ENCODE data around the gene MTHFD1L. TPM values are rescaled to one million over a fixed set of nuclear protein-coding genes. Genes with fewer than 3 reads are reported as not detected.

Gene MTHFD1L
- total RNA-seq, 3 donors from 2014 or later (not counting 1 experiment from before 2014, with no cell fraction given) = 3.8 to 4.5 (median 4.3) TPM

DNA sequence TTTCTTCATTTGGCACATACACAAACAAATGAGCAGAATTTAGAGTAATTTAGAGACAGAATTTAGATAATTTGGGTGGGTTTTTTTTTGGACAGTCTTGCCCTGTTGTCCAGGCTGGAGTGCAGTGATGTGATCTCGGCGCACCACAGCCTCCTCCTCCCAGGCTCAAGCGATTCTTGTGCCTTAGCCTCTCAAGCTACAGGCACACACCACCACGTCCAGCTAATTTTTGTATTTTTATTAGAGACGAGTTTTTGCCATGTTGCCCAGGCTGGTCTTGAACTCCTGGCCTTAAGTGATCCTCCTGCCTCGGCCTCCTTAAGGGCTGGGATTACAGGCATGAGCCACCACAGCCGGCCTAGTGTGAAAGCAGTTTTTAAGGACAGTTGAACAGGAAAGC lies 127.8 kb downstream of the MTHFD1L start:
- no peaks in the 10 kb centered on the region for H3K4me1 Mint-ChIP-seq
- Histone ChIP-seq H3K4me1 (ENCODE audit: control insufficient read depth, insufficient read depth, low read length) (no peaks in the 10 kb centered on the region), H3K9me3 (ENCODE audit: control insufficient read depth, insufficient read depth, low read length) (no peaks in the 10 kb centered on the region), H3K4me3 (ENCODE audit: low read length) (no peak overlapping the region), H3K27ac (ENCODE audit: low read length) (no peak overlapping the region), H3K27me3 (ENCODE audit: control insufficient read depth, insufficient read depth, low read length) (no peaks in the 10 kb centered on the region), H3K36me3 (ENCODE audit: control insufficient read depth, insufficient read depth, low read length) (no peaks in the 10 kb centered on the region)
- no peaks in the 10 kb centered on the region for H3K27me3 Mint-ChIP-seq (ENCODE audit: low read depth in 2 of 2)
- no peak overlapping the region for H3K27ac Mint-ChIP-seq
- TF ChIP-seq, protein P1, sequence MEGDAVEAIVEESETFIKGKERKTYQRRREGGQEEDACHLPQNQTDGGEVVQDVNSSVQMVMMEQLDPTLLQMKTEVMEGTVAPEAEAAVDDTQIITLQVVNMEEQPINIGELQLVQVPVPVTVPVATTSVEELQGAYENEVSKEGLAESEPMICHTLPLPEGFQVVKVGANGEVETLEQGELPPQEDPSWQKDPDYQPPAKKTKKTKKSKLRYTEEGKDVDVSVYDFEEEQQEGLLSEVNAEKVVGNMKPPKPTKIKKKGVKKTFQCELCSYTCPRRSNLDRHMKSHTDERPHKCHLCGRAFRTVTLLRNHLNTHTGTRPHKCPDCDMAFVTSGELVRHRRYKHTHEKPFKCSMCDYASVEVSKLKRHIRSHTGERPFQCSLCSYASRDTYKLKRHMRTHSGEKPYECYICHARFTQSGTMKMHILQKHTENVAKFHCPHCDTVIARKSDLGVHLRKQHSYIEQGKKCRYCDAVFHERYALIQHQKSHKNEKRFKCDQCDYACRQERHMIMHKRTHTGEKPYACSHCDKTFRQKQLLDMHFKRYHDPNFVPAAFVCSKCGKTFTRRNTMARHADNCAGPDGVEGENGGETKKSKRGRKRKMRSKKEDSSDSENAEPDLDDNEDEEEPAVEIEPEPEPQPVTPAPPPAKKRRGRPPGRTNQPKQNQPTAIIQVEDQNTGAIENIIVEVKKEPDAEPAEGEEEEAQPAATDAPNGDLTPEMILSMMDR (IDR thresholded peaks at IDR 0.05) = no peak
- ATAC-seq = no peak
- no peaks in the 10 kb centered on the region for H3K9me3 Mint-ChIP-seq
- 95% methylated on average over 7 of the region's 7 CpGs for WGBS (ENCODE audit: insufficient coverage)
- no peak for DNase-seq
- H3K36me3 Mint-ChIP-seq = no peaks in the 10 kb centered on the region
- intact Hi-C loops (cut with micrococcal nuclease) = no loop called here
- no peak overlapping the region for H3K4me3 Mint-ChIP-seq

- H3K4me3 Mint-ChIP-seq = no peak overlapping the region
- H3K4me1 Mint-ChIP-seq = no peaks in the 10 kb centered on the region
- Histone ChIP-seq H3K9me3 (ENCODE audit: control insufficient read depth, insufficient read depth, low read length) (no peaks in the 10 kb centered on the region), H3K4me3 (ENCODE audit: low read length) (no peak overlapping the region), H3K4me1 (ENCODE audit: control insufficient read depth, insufficient read depth, low read length) (no peaks in the 10 kb centered on the region), H3K27ac (ENCODE audit: low read length) (no peak overlapping the region), H3K36me3 (ENCODE audit: control insufficient read depth, insufficient read depth, low read length) (no peaks in the 10 kb centered on the region), H3K27me3 (ENCODE audit: control insufficient read depth, insufficient read depth, low read length) (no peaks in the 10 kb centered on the region)
- 97% methylated on average over 1 of the region's 1 CpG for WGBS (ENCODE audit: insufficient coverage)
- H3K27ac Mint-ChIP-seq = no peak overlapping the region
- H3K27me3 Mint-ChIP-seq (ENCODE audit: low read depth in 2 of 2) = no peaks in the 10 kb centered on the region
- no peak for DNase-seq
- intact Hi-C loops (cut with micrococcal nuclease) = no loop called here
- H3K9me3 Mint-ChIP-seq = no peaks in the 10 kb centered on the region
- TF ChIP-seq, protein P1 (IDR thresholded peaks at IDR 0.05) = no peak
- ATAC-seq = no peak
- H3K36me3 Mint-ChIP-seq = no peaks in the 10 kb centered on the region
Observed at GRCh38 chr6:150994026-150994425, 128.5 kb downstream of the MTHFD1L start.

DNA sequence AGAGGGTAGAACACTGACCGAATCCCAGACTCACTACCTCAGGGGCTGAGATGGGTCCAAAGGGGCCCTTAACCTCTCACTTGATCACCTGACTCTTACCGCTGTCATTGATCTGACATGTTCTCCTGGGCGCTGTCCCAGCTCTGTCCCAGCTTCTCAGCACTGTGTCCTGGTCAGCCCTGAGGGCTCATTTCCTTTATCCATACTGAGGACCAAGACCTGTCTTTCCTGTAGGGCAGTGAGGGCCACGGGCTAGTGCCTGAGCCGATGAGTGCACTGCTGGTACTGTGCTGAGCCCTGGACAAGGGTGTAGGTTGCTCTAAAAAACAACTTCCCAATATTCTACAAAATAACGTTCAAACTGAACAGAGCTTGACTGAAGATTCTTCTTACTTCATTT lies 131.5 kb downstream of the MTHFD1L start:
- Histone ChIP-seq H3K9me3 (ENCODE audit: control insufficient read depth, insufficient read depth, low read length) (no peaks in the 10 kb centered on the region), H3K4me1 (ENCODE audit: control insufficient read depth, insufficient read depth, low read length) (no peaks in the 10 kb centered on the region), H3K27ac (ENCODE audit: low read length) (no peak overlapping the region), H3K27me3 (ENCODE audit: control insufficient read depth, insufficient read depth, low read length) (no peaks in the 10 kb centered on the region), H3K36me3 (ENCODE audit: control insufficient read depth, insufficient read depth, low read length) (no peaks in the 10 kb centered on the region), H3K4me3 (ENCODE audit: low read length) (no peak overlapping the region)
- Mint-ChIP-seq H3K27ac (no peak overlapping the region), H3K4me1 (no peaks in the 10 kb centered on the region), H3K9me3 (no peaks in the 10 kb centered on the region), H3K36me3 (no peaks in the 10 kb centered on the region), H3K4me3 (no peak overlapping the region), H3K27me3 (ENCODE audit: low read depth in 2 of 2) (no peaks in the 10 kb centered on the region)
- TF ChIP-seq, protein P1 (IDR thresholded peaks at IDR 0.05) = no peak
- ATAC-seq (peak in 1 of 3 donors; percentile 21), DNase-seq (no peak)
- intact Hi-C loops (cut with micrococcal nuclease) = no loop called here
- WGBS (ENCODE audit: insufficient coverage) = 93% methylated on average over 6 of the region's 6 CpGs

DNA sequence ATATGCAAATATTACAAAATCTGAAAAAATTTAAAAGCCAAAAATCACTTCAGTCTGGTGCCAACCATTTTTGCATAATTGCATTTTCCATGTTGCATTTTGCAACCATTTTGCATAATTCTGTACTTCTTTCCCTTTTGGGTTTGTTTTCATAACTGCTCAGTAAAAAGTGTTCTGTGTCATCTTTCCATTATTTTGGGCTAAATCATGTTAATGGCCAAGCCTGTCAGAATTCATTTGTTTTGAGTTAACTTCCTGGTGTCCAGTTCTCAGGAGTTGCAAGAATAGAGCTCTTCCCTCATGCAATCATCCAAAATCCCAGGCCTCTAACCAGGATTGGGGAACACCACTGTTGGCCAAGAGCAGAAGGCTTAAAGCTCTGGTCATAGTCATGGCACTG lies 133.6 kb downstream of the MTHFD1L start:
- H3K36me3 ChIP-seq (ENCODE audit: control insufficient read depth, insufficient read depth, low read length) = no peaks in the 10 kb centered on the region
- Mint-ChIP-seq H3K9me3 (no peaks in the 10 kb centered on the region), H3K36me3 (no peaks in the 10 kb centered on the region), H3K27me3 (ENCODE audit: low read depth in 2 of 2) (no peaks in the 10 kb centered on the region), H3K4me3 (no peak overlapping the region), H3K27ac (no peak overlapping the region), H3K4me1 (no peaks in the 10 kb centered on the region)
- H3K27me3 ChIP-seq (ENCODE audit: control insufficient read depth, insufficient read depth, low read length) = no peaks in the 10 kb centered on the region
- ATAC-seq (no peak), DNase-seq (no peak)
- H3K4me1 ChIP-seq (ENCODE audit: control insufficient read depth, insufficient read depth, low read length) = no peaks in the 10 kb centered on the region
- intact Hi-C loops (cut with micrococcal nuclease) = no loop called here
- no peak overlapping the region for H3K27ac ChIP-seq (ENCODE audit: low read length)
- TF ChIP-seq, protein P1 (IDR thresholded peaks at IDR 0.05) = no peak
- H3K4me3 ChIP-seq (ENCODE audit: low read length) = no peak overlapping the region
- no peaks in the 10 kb centered on the region for H3K9me3 ChIP-seq (ENCODE audit: control insufficient read depth, insufficient read depth, low read length)
